Stimulated activated CD8-positive, alpha-beta memory T cell treated with anti-CD3 and anti-CD28 coated beads, Interleukin-7, amount 100 ng/mL, for 48 hours (primary cell): ENCODE data around the gene ZNF862.
A peak's percentile ranks its signal among the peaks of the same experiment; 100 is the strongest.

Experiments
- DNase-seq, 2 donors: peaks; one replicate each; pipeline ENCODE4 v3.0.0-alpha.2; 2020; ENCODE audit warnings: low read depth in 1 of 2; ENCODE audit errors: extremely low read depth in 1 of 2

ZNF862 gene

DNA sequence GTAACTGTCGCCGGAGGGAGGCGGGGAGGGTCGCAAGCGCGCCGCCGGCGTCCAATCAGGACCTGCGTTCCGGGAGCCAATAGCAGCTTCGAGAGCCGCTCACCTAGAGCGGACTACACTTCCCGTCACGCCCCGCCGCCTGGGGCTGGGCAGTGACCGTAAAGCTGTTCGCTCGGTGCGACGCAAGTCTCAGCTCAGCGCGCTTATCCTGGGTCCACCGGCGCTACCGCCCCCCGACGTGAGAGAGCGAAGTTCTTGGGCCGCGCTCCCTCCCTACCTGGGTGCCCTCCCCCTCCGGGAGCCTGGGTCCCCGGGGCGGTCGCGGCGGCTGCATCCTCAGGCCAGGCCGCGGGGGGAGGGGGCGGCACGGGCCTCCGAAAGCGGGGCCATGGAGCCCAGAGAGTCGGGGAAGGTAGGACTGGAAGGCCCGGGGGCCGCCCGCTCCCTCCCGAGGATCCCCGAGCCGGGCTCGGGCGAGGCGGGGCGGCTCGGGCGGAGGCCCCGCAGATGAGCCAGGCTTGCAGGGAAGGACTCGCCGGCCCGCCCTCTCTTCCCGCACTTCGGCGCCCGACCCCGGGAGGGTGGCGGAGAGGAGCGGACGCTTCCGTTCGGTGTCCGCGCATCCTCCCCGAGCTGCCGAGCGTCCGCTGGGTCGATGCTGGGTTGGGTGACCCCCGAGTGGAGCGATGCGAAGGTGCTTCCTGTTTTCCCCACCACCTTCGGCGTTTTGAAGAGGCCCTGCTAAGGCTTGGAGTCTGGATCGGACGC is at the start of gene ZNF862:
ZNF862 (plus strand) TSS at position 152 of the 768 bp plus-strand sequence; CDS start at position 389, 237 bp downstream.
- DNase-seq: peak; percentile 93 to 96

- DNase-seq: no peak
Observed at GRCh38 chr7:149789101-149789500, 49.1 kb upstream of the ZNF862 start.

GRCh38 chr7:149790146-149790548 is 48.0 kb upstream of the ZNF862 start:
- peak in 1 of 2 donors; percentile 26 for DNase-seq

GRCh38 chr7:149790754-149791360 is 47.3 kb upstream of the ZNF862 start:
- DNase-seq: no peak

DNA sequence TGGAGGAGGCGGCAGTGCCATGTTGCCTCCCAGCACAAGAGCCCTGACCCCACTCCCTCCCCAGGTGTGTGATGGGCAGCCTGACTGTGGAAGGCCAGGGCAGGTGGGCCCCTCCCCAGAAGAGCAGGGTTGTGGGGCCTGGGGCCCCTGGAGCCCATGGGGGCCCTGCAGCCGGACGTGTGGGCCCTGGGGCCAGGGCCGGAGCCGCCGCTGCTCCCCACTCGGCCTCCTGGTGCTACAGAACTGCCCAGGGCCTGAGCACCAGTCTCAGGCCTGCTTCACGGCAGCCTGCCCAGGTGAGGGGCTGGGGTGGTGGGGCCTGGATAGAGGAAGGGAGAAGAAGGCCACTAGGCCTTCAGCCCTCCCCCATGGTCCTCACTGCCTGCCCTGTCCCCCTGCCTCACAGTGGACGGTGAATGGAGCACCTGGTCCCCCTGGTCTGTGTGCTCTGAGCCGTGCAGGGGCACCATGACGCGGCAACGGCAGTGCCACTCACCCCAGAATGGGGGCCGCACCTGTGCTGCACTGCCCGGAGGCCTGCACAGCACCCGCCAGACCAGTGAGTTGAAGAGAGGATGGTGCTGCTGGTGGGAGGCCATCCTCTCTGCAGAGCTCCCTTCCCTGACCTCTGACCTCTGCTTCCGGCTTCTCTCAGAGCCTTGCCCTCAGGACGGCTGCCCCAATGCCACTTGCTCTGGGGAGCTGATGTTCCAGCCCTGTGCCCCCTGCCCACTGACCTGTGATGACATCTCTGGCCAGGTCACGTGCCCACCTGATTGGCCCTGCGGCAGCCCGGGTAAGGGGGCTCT is 46.6 kb upstream of the ZNF862 start:
- no peak for DNase-seq

GRCh38 chr7:149792220-149792595 is 46.0 kb upstream of the ZNF862 start:
- no peak for DNase-seq

DNA sequence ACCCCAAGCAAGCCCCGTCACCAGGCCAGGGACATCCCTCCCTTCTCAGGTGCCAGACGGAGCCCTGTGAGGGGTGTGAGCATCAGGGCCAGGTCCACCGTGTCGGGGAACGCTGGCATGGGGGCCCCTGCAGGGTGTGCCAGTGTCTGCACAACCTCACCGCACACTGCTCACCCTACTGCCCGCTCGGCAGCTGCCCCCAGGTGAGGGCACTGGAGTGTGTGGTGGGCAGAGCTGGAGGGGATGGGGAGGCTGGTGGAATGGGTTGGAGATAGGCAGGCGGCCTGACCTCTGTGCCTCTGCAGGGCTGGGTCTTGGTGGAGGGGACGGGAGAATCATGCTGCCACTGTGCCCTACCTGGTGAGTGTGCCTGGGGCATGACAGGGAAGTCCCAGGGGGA is 44.9 kb upstream of the ZNF862 start:
- DNase-seq: no peak

GRCh38 chr7:149794661-149795060 is 43.5 kb upstream of the ZNF862 start:
- DNase-seq: no peak

DNA sequence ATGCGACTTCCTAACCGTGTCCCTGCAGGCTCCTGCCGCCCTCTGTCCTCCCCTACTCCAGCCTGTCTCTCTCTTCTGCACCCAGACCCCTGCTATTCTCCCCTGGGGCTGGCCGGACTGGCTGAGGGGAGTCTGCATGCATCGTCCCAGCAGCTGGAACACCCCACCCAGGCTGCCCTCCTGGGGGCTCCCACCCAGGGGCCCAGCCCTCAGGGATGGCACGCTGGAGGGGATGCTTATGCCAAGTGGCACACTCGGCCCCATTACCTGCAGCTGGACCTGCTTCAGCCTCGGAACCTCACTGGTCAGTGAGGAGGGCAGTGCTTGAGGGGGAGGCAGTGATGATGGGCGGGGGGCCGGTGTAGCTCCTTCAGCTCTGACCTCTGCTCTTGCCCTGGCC is 43.0 kb upstream of the ZNF862 start:
- no peak for DNase-seq

GRCh38 chr7:149796287-149796860 is 41.8 kb upstream of the ZNF862 start:
- no peak for DNase-seq

DNA sequence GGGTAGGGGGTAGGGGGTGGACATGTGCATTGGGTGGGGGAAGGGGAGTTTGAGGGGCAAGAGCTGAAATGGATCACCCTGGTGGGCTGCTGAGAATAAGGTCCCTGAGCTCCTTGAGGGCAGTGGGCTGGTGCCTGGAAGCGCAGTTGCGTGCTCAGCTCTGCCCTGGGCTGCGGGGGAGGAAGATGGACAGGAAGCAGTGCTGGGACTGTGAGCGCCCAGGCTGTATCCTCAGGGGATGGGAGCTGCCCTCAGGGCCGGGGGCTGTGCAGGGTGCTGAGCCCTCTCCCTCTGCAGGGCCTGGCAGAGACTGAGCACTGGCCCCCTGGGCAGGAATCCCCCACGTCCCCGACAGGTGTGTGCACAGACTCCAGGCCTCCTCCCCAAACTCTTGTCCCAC is 40.4 kb upstream of the ZNF862 start:
- DNase-seq: no peak

DNA sequence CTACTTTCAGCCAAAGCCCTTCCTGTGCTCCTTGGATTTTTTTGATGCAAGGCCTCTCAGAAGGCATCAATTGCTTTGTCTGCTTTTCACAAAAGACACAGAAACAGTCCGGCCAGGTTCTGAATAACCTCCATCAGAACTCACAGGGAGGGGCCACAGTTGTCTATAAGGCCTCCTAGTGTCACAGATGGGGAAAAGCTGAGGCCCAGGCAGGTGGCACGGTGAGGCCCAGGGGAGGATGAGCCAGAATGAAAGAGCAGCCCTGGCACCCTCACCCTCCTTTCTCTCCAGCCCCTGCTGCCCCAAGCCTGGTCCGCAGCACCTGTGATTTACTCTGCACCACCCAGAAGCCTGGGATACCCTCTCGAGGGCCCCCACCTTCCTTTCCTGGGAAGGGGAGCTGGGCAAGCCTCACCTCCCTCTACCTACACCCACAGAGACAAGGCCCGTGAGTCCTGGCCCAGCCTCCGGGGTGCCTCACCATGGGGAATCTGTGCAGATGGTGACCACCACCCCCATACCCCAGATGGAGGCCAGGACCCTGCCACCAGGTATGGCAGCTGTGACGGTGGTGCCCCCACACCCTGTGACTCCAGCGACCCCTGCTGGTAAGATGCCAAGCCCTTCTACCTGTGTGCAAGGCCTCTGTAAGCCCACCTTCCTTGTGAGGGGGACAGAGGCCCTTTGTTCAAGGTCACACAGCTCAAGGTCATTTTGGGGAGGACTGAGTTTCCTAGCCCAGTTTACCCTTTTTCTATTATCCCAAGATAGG is 38.6 kb upstream of the ZNF862 start:
- DNase-seq: peak in 1 of 2 donors; percentile 30

DNA sequence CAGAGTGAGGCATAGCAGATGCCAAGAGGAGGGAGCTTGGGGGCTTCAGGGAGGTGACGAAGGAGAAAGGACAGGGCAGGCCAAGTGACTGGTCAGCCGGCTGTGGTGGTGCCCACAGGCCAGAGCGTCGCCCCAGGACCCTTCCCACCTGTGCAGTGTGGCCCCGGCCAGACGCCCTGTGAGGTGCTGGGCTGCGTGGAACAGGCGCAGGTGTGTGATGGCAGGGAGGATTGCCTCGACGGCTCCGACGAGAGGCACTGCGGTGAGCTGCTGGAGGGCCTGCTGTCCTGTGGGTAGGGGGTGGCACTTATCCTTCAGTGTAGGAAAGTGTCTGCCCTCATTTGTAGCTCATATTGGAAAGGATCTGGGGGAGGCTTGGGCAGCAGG is 38.0 kb upstream of the ZNF862 start:
- DNase-seq: no peak

DNA sequence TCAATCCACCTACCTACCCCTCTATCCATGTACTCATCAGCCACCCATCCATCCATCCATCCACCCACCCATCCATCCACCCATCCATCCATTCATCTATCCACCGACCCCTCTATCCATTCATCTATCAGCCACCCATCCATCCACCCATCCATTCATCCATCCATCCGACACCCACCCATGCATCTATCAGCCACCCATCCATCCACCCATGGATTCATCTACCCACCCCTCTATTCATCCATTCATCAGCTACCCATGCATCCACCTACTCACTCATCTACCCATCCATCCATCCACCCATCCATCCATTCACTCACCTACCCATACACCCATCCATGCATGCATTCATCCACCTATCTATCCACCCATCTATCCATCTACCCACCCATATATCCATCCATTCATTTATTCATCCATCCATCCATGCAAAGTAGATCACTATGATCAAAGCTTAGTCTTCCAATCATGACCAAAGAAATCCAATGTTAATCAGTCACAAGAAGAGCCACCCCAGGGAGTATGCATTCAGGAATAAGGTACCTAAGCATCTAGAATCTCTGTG is 37.1 kb upstream of the ZNF862 start:
- no peak for DNase-seq

GRCh38 chr7:149801816-149802215 is 36.4 kb upstream of the ZNF862 start:
- DNase-seq: no peak

- no peak for DNase-seq
Observed at GRCh38 chr7:149802966-149803365, 35.2 kb upstream of the ZNF862 start.

DNA sequence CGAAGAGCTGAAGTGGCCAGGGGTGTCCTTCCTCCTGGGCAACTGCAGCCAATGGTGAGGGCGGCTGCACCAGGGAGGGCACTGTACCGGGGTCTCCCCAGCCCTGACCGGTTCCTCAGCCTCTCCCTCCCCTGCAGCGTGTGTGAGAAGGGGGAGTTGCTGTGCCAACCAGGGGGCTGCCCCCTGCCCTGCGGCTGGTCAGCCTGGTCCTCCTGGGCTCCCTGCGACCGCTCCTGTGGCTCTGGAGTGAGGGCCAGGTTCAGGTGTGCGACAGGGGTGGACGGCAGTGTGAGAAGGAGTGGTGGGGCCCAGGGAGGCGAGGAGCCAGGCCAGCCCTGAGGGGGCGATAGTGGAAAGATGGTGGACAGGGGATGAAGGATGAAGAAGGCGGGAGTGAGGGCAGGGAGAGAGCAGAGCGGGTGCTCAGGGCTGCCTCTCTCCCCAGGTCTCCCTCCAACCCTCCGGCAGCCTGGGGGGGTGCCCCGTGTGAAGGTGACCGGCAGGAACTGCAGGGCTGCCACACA is 34.6 kb upstream of the ZNF862 start:
- no peak for DNase-seq

DNA sequence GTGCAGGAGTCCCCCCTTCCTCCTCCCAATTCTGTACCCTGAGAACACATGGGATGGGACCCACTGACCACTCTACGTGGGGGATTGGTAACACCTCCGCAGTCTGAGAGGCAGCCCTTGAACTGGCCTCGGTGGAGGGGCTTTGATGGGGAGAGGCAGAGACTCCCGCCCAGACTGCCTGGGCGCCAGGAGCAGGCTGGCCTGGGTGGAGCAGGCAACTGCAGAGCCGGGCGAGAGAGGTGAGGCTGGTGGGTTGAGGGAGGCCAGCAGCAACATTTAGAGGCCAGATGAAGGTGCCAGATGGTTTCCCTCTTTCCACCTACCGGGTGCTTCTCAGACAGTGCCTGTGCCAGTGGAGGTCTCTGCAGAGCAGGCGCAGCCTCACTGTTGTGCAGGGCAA is 34.1 kb upstream of the ZNF862 start:
- no peak for DNase-seq

- DNase-seq: no peak
Observed at GRCh38 chr7:149806726-149807125, 31.4 kb upstream of the ZNF862 start.

DNA sequence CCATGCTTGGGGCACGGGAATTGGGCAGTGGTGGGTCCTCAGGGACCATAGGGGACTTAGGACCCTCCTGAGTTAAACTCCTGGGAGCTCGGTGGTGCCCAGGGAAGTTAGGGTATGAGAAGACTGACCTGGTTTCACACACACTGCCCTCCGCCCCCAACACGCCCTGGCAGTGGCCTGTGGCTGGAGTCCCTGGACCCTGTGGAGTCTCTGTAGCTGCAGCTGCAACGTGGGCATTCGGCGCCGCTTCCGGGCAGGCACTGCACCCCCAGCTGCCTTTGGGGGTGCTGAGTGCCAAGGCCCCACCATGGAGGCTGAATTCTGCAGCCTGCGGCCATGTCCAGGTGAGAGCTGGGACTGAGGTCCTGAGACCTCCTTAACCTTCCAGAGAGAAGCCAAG is 29.9 kb upstream of the ZNF862 start:
- DNase-seq: no peak
